ENCODE measurements around the gene PPP2CA. TPM values are rescaled to one million over a fixed set of nuclear protein-coding genes. Genes with fewer than 3 reads are reported as not detected.
"Not testable (repeated sequence)": the region's sequence is repeated elsewhere in the genome, so short reads cannot be mapped to it uniquely, and the experiment has no call there.

PPP2CA gene
- total and polyA plus RNA-seq, 4 donors = 32.2 to 117 (median 104) TPM

- Histone ChIP-seq H3K4me1 (ENCODE audit: control insufficient read depth in 5 of 5, insufficient read depth in 5 of 5, low read length in 5 of 5) (peaks cover 0 to 20% (median 0%) of the 10 kb centered on the region in 5 donors), H3K9me3 (ENCODE audit: control insufficient read depth in 4 of 4, insufficient read depth in 3 of 4, low read length in 3 of 4) (no peaks in the 10 kb centered on the region), H3K27ac (ENCODE audit: low read depth in 1 of 2, low read length in 1 of 2) (peak overlapping the region in 1 of 2 donors; percentile 49), H3K27me3 (ENCODE audit: control insufficient read depth in 3 of 3, insufficient read depth in 3 of 3, low read length in 2 of 3) (no peaks in the 10 kb centered on the region), H3K36me3 (ENCODE audit: control insufficient read depth in 4 of 4, insufficient read depth in 4 of 4, low read length in 4 of 4) (no peaks in the 10 kb centered on the region), H3K4me3 (no peak overlapping the region), H3K9ac (ENCODE audit: insufficient read depth in 1 of 2, low read length in 2 of 2) (no peak overlapping the region)
- ATAC-seq (ENCODE audit: insufficient read depth, low FRiP score) (no peak), DNase-seq (no peak)
- TF ChIP-seq CTCF (IDR thresholded peaks at IDR 0.05; ENCODE audit: control extremely low read depth, extremely low read depth) = no peak
- 78 to 86% methylated on average over 2 of the region's 2 CpGs for WGBS, 2 donors
Observed at GRCh38 chr5:134255418-134256150, 29.7 kb upstream of the PPP2CA start.

- not testable (repeated sequence) for ATAC-seq (ENCODE audit: insufficient read depth, low FRiP score)
- H3K27ac ChIP-seq (ENCODE audit: low read depth in 1 of 2, low read length in 1 of 2) = peak overlapping the region in 1 of 2 donors; percentile 11
Observed at GRCh38 chr5:134253368-134254153, 27.7 kb upstream of the PPP2CA start.

GRCh38 chr5:134252671-134253070 is 26.8 kb upstream of the PPP2CA start:
- Histone ChIP-seq H3K9ac (ENCODE audit: insufficient read depth in 1 of 2, low read length in 2 of 2) (no peak overlapping the region), H3K36me3 (ENCODE audit: control insufficient read depth in 4 of 4, insufficient read depth in 4 of 4, low read length in 4 of 4) (no peaks in the 10 kb centered on the region), H3K27me3 (ENCODE audit: control insufficient read depth in 3 of 3, insufficient read depth in 3 of 3, low read length in 2 of 3) (no peaks in the 10 kb centered on the region), H3K4me3 (no peak overlapping the region), H3K27ac (ENCODE audit: low read depth in 1 of 2, low read length in 1 of 2) (peak overlapping the region in 1 of 2 donors; percentile 45), H3K9me3 (ENCODE audit: control insufficient read depth in 4 of 4, insufficient read depth in 3 of 4, low read length in 3 of 4) (no peaks in the 10 kb centered on the region), H3K4me1 (ENCODE audit: control insufficient read depth in 5 of 5, insufficient read depth in 5 of 5, low read length in 5 of 5) (peaks cover 0 to 23% (median 0%) of the 10 kb centered on the region in 5 donors)
- WGBS, 2 donors = 50 to 71% methylated on average over 5 of the region's 5 CpGs
- ATAC-seq (ENCODE audit: insufficient read depth, low FRiP score) (no peak), DNase-seq (peak in 1 of 3 donors; percentile 9)
- no peak for TF ChIP-seq CTCF (IDR thresholded peaks at IDR 0.05; ENCODE audit: control extremely low read depth, extremely low read depth)

More at GRCh38 chr5:134253368-134254153, 27.7 kb upstream of the PPP2CA start:
- H3K36me3 ChIP-seq (ENCODE audit: control insufficient read depth in 4 of 4, insufficient read depth in 4 of 4, low read length in 4 of 4); H3K9me3 ChIP-seq (ENCODE audit: control insufficient read depth in 4 of 4, insufficient read depth in 3 of 4, low read length in 3 of 4); H3K9ac ChIP-seq (ENCODE audit: insufficient read depth in 1 of 2, low read length in 2 of 2); H3K27me3 ChIP-seq (ENCODE audit: control insufficient read depth in 3 of 3, insufficient read depth in 3 of 3, low read length in 2 of 3); H3K4me3 ChIP-seq: not testable (repeated sequence)
- H3K4me1 ChIP-seq (ENCODE audit: control insufficient read depth in 5 of 5, insufficient read depth in 5 of 5, low read length in 5 of 5) = peaks cover 0 to 23% (median 0%) of the 10 kb centered on the region in 5 donors
- WGBS, 2 donors = 91 to 94% methylated on average over 8 of the region's 8 CpGs
- DNase-seq = peak in 1 of 3 donors; percentile 4

GRCh38 chr5:134250949-134251348 is 25.1 kb upstream of the PPP2CA start:
- Histone ChIP-seq H3K9ac (ENCODE audit: insufficient read depth in 1 of 2, low read length in 2 of 2) (no peak overlapping the region), H3K27me3 (ENCODE audit: control insufficient read depth in 3 of 3, insufficient read depth in 3 of 3, low read length in 2 of 3) (no peaks in the 10 kb centered on the region), H3K4me3 (no peak overlapping the region), H3K9me3 (ENCODE audit: control insufficient read depth in 4 of 4, insufficient read depth in 3 of 4, low read length in 3 of 4) (no peaks in the 10 kb centered on the region), H3K36me3 (ENCODE audit: control insufficient read depth in 4 of 4, insufficient read depth in 4 of 4, low read length in 4 of 4) (no peaks in the 10 kb centered on the region), H3K4me1 (ENCODE audit: control insufficient read depth in 5 of 5, insufficient read depth in 5 of 5, low read length in 5 of 5) (peaks cover 0 to 19% (median 0%) of the 10 kb centered on the region in 5 donors), H3K27ac (ENCODE audit: low read depth in 1 of 2, low read length in 1 of 2) (peak overlapping the region in 1 of 2 donors; percentile 54)
- no peak for ATAC-seq (ENCODE audit: insufficient read depth, low FRiP score)
- no peak for TF ChIP-seq CTCF (IDR thresholded peaks at IDR 0.05; ENCODE audit: control extremely low read depth, extremely low read depth)
- WGBS, 2 donors = 81% methylated on average over 3 of the region's 3 CpGs
- no peak for DNase-seq
